NCI-H2227 (cell line): ENCODE measurements around the gene MRPL14.

Experiments
- DNase-seq: peaks from one replicate; lab custom pipeline; 2025; ENCODE audit not compliant: unreplicated experiment; lab: John Stamatoyannopoulos, UW

Gene MRPL14

GRCh38 chr6:44081753-44082152, 45.5 kb downstream of the MRPL14 start:
- DNase-seq, result no peak

- no peak for DNase-seq
Measured at GRCh38 chr6:44080561-44081521, 46.4 kb downstream of the MRPL14 start.

- no peak for DNase-seq
Measured at GRCh38 chr6:44079672-44080071, 47.6 kb downstream of the MRPL14 start.

GRCh38 chr6:44078827-44079671, 48.2 kb downstream of the MRPL14 start:
- no peak for DNase-seq

- DNase-seq, result no peak
Measured at GRCh38 chr6:44078219-44078826, 48.9 kb downstream of the MRPL14 start.

GRCh38 chr6:44077214-44077946, 49.9 kb downstream of the MRPL14 start:
- no peak for DNase-seq

- no peak for DNase-seq
Measured at GRCh38 chr6:44076356-44077213, 50.7 kb downstream of the MRPL14 start.

GRCh38 chr6:44075647-44076355, 51.5 kb downstream of the MRPL14 start:
- DNase-seq, result no peak

GRCh38 chr6:44074813-44075646, 52.2 kb downstream of the MRPL14 start:
- no peak for DNase-seq

- DNase-seq, result no peak
Measured at GRCh38 chr6:44074439-44074812, 52.8 kb downstream of the MRPL14 start.

GRCh38 chr6:44073612-44074438, 53.4 kb downstream of the MRPL14 start:
- no peak for DNase-seq

- DNase-seq, result no peak
Measured at GRCh38 chr6:44072959-44073611, 54.2 kb downstream of the MRPL14 start.

- DNase-seq, result no peak
Measured at GRCh38 chr6:44072452-44072958, 54.7 kb downstream of the MRPL14 start.

- DNase-seq, result no peak
Measured at GRCh38 chr6:44071670-44072451, 55.4 kb downstream of the MRPL14 start.

- DNase-seq, result no peak
Measured at GRCh38 chr6:44068607-44069296, 58.5 kb downstream of the MRPL14 start.
